Measurements from ENCODE around the gene THSD8.

GRCh38 chr19:12754465-12755196, 47.2 kb upstream of the THSD8 start:
- TF ChIP-seq RXRA (IDR thresholded peaks at IDR 0.05; ENCODE audit: insufficient read depth, low read depth, low read length), result no peak
- TF ChIP-seq CTCF (IDR thresholded peaks at IDR 0.05; ENCODE audit: control extremely low read depth in 1 of 3, insufficient read depth in 1 of 3, low read depth in 1 of 3, low read length in 3 of 3), result no peak
- no peak for TF ChIP-seq PHF8 (conservative IDR thresholded peaks at IDR 0.05; ENCODE audit: low read depth, low read length)
- no peak for TF ChIP-seq EP300 (IDR thresholded peaks at IDR 0.05; ENCODE audit: borderline replicate concordance in 1 of 2, low read depth in 2 of 2, low read length in 2 of 2)
- TF ChIP-seq POLR2A (IDR thresholded peaks at IDR 0.05; ENCODE audit: control extremely low read depth in 1 of 2, low read depth in 2 of 2, low read length in 2 of 2), result no peak
- no peak for TF ChIP-seq POLR2AphosphoS5 (IDR thresholded peaks at IDR 0.05; ENCODE audit: low read depth, low read length)
- TF ChIP-seq RFX5 (IDR thresholded peaks at IDR 0.05; ENCODE audit: borderline replicate concordance, low read depth, low read length), result no peak
- no peak for TF ChIP-seq SP1 (IDR thresholded peaks at IDR 0.05; ENCODE audit: low read depth, low read length)

All from H1 (cell line).